GM12878 (cell line): ENCODE results near the gene COX6B1. TPM values are rescaled to one million over a fixed set of nuclear protein-coding genes. Genes with fewer than 3 reads are reported as not detected.
A peak's percentile ranks its signal among the peaks of the same experiment; 100 is the strongest.

Experiments used
- ATAC-seq: fragments of 200-7000 bp; cut with Tn5 transposase; 3 replicates; pipeline ENCODE4 v1.9.1; 2020; ENCODE audit warnings: mild to moderate bottlenecking, moderate library complexity
- BruUV-seq: library from RNA; stranded (reverse); fragments of 400-500 nt; replicated peaks from 2 replicates; lab custom pipeline; 2021; lab: Mats Ljungman, UMichigan
- CTCF ChIA-PET: fragments of 300-600 bp; sonication (Branson Sonifier 250); formaldehyde crosslinking; extraction: SDS; loops from one replicate; lab custom pipeline; 2021; ENCODE audit warnings: inconsistent platforms; lab: Yijun Ruan, JAX
- POLR2A ChIA-PET: fragments of 350-600 bp; formaldehyde crosslinking; extraction: SDS; loops from one replicate; lab custom pipeline; 2021; ENCODE audit warnings: inconsistent platforms; lab: Charles Lee
- RAD21 ChIA-PET: fragments of 300-600 bp; sonication (Branson Sonifier 250); formaldehyde crosslinking; loops from one replicate; lab custom pipeline; 2023; ENCODE audit warnings: antibody characterized with exemption; ENCODE audit not compliant: unreplicated experiment; lab: Charles Lee
- SMC1A ChIA-PET: fragments of 300-600 bp; sonication (Branson Sonifier 250); formaldehyde crosslinking; loops from one replicate; lab custom pipeline; 2023; ENCODE audit not compliant: unreplicated experiment, uncharacterized antibody; lab: Charles Lee
- DNase-seq: peaks from one replicate; pipeline ENCODE4 v3.0.0-alpha.2; 2011; ENCODE audit warnings: low read depth, low spot score
- FAIRE-seq: peaks from 3 replicates; lab custom pipeline; 2011; peaks lifted over from hg19 to GRCh38; lab: Jason Lieb, UNC
- H2AFZ ChIP-seq: 2 replicates; pipeline ENCODE4 v1.6.0; 2011; ENCODE audit warnings: low read depth, low read length, control low read depth; ENCODE audit not compliant: control insufficient read depth
- H3K27ac ChIP-seq: 2 replicates; pipeline ENCODE4 v1.5.1; 2011; ENCODE audit warnings: control low read depth; ENCODE audit not compliant: control insufficient read depth, insufficient read depth
- H3K27me3 ChIP-seq, 2 experiments: replicated peaks in 1 of 2; 2 replicates each; pipeline versions ENCODE4 v1.6.0 to v1.6.1; 2011; ENCODE audit warnings: low read length in 1 of 2; ENCODE audit not compliant: control insufficient read depth in 2 of 2, insufficient read depth in 2 of 2
- H3K36me3 ChIP-seq, 2 experiments: 2 replicates each; pipeline ENCODE4 v1.5.1; 2011; ENCODE audit warnings: low read length in 1 of 2; ENCODE audit not compliant: control insufficient read depth in 2 of 2, insufficient read depth in 2 of 2
- H3K4me1 ChIP-seq: 2 replicates; pipeline ENCODE4 v1.6.1; 2011; ENCODE audit warnings: mild to moderate bottlenecking, low read length, moderate library complexity, mixed read lengths; ENCODE audit not compliant: control insufficient read depth, insufficient read depth
- H3K4me2 ChIP-seq: 2 replicates; pipeline ENCODE4 v1.6.0; 2011; ENCODE audit warnings: control low read depth; ENCODE audit not compliant: control insufficient read depth, insufficient read depth
- H3K4me3 ChIP-seq: fragments of 200-600 bp; sonication (generic); 2 replicates; pipeline ENCODE4 v1.5.1; 2016
- H3K79me2 ChIP-seq: 2 replicates; pipeline ENCODE4 v1.6.0; 2011; ENCODE audit warnings: low read length; ENCODE audit not compliant: control insufficient read depth, insufficient read depth
- H3K9ac ChIP-seq: 2 replicates; pipeline ENCODE4 v1.8.0; 2011; ENCODE audit warnings: low read length, control low read depth, mixed read lengths; ENCODE audit not compliant: control insufficient read depth, insufficient read depth
- H3K9me3 ChIP-seq: replicated peaks from 3 replicates; pipeline ENCODE4 v1.5.1; 2011; ENCODE audit warnings: mild to moderate bottlenecking, low read length; ENCODE audit not compliant: control insufficient read depth, insufficient read depth
- H4K20me1 ChIP-seq: 2 replicates; pipeline ENCODE4 v1.6.0; 2011; ENCODE audit not compliant: control insufficient read depth, insufficient read depth
- ATF7 ChIP-seq: fragments of 450-650 bp; IDR thresholded peaks from 2 replicates; pipeline ENCODE4 v1.6.1; 2016; ENCODE audit warnings: low read depth, mild to moderate bottlenecking
- BHLHE40 ChIP-seq, 2 experiments: fragments of 450-650 bp in 1 of 2; IDR thresholded peaks; 2 replicates each; pipeline ENCODE4 v1.6.1; 2011 to 2017; ENCODE audit warnings: low read depth in 2 of 2, borderline replicate concordance in 1 of 2, improper control_type of control experiment in 1 of 2, low read length in 1 of 2, mild to moderate bottlenecking in 1 of 2
- CEBPB ChIP-seq, 2 experiments: fragments of 150-350 bp in 1 of 2; IDR thresholded peaks; 2 replicates each; pipeline ENCODE4 v1.6.1; 2012 to 2014; ENCODE audit warnings: low read depth in 2 of 2, low read length in 2 of 2, borderline replicate concordance in 1 of 2, inconsistent platforms in 1 of 2
- CREB1 ChIP-seq: IDR thresholded peaks from 2 replicates; pipeline ENCODE4 v1.6.1; 2012; ENCODE audit warnings: low read depth, mild to moderate bottlenecking, inconsistent platforms
- CREM ChIP-seq: IDR thresholded peaks from 2 replicates; pipeline ENCODE4 v1.6.1; 2014; ENCODE audit warnings: antibody characterized with exemption, low read depth
- HDAC6 ChIP-seq: fragments of 200-600 bp; sonication (generic); IDR thresholded peaks from one replicate; pipeline ENCODE4 v1.8.0; 2017; ENCODE audit warnings: antibody characterized with exemption; ENCODE audit not compliant: unreplicated experiment
- IKZF1 ChIP-seq: fragments of 450-650 bp; conservative IDR thresholded peaks from 2 replicates; pipeline ENCODE4 v1.6.1; 2017; ENCODE audit warnings: antibody characterized with exemption, mild to moderate bottlenecking
- IRF4 ChIP-seq: IDR thresholded peaks from 2 replicates; pipeline ENCODE4 v1.6.1; 2011; ENCODE audit warnings: low read depth, low read length
- JUNB ChIP-seq: IDR thresholded peaks from 2 replicates; pipeline ENCODE4 v1.6.1; 2016; ENCODE audit warnings: antibody characterized with exemption, mild to moderate bottlenecking
- KLF5 ChIP-seq: fragments of 450-650 bp; IDR thresholded peaks from 2 replicates; pipeline ENCODE4 v1.6.1; 2014; ENCODE audit warnings: mild to moderate bottlenecking; ENCODE audit not compliant: partially characterized antibody
- MEF2A ChIP-seq: IDR thresholded peaks from 2 replicates; pipeline ENCODE4 v1.6.1; 2011; ENCODE audit warnings: low read depth, mild to moderate bottlenecking, low read length, moderate library complexity; ENCODE audit not compliant: insufficient read depth
- MEF2B ChIP-seq: fragments of 450-650 bp; IDR thresholded peaks from 2 replicates; pipeline ENCODE4 v1.6.1; 2018; ENCODE audit warnings: mild to moderate bottlenecking, moderate library complexity; ENCODE audit not compliant: partially characterized antibody, poor library complexity, severe bottlenecking
- MXI1 ChIP-seq: fragments of 150-350 bp; IDR thresholded peaks from 2 replicates; pipeline ENCODE4 v1.6.1; 2011; ENCODE audit warnings: low read depth, mild to moderate bottlenecking, inconsistent platforms, low read length, improper control_type of control experiment
- NR2F1 ChIP-seq: fragments of 450-650 bp; conservative IDR thresholded peaks from 2 replicates; pipeline ENCODE4 v1.6.1; 2017; ENCODE audit warnings: mild to moderate bottlenecking
- RUNX3 ChIP-seq: IDR thresholded peaks from 2 replicates; pipeline ENCODE4 v1.6.1; 2012; ENCODE audit warnings: low read length, inconsistent platforms
- SMAD5 ChIP-seq: IDR thresholded peaks from 2 replicates; pipeline ENCODE4 v1.6.1; 2016; ENCODE audit warnings: antibody characterized with exemption, low read depth
- TCF12 ChIP-seq: IDR thresholded peaks from 2 replicates; pipeline ENCODE4 v1.6.1; 2011; ENCODE audit warnings: low read depth, mild to moderate bottlenecking, low read length
- ZZZ3 ChIP-seq: IDR thresholded peaks from 2 replicates; pipeline ENCODE4 v1.6.1; 2011; ENCODE audit warnings: low read depth; ENCODE audit not compliant: control insufficient read depth, insufficient read length
- WGBS: methylation state at CpG from one replicate; pipeline ENCODE4 v1.1.6; 2016; ENCODE audit warnings: low lambda C conversion rate; ENCODE audit not compliant: insufficient replicate concordance, insufficient coverage; ENCODE audit errors: missing lambda C conversion rate; 5-methylcytosine and 5-hydroxymethylcytosine counted together
- in situ Hi-C: fragments of 300-500 bp; cut with MboI; formaldehyde crosslinking; loops from 9 replicates; pipeline ENCODE4 v1.14.3; 2018; ENCODE audit warnings: mixed read lengths
- intact Hi-C: fragments of 100-400 bp; cut with micrococcal nuclease; formaldehyde crosslinking; loops from one replicate; pipeline ENCODE4 v1.14.2; 2022; ENCODE audit not compliant: unreplicated experiment
- polyA plus RNA-seq, 11 experiments: library from polyadenylated mRNA; depleted of rRNA in 4 of 11; unstranded in 6 of 11; stranded (reverse) in 5 of 11; fragments of >200 nt; fragmentation: Nextera tagmentation in 4 of 11; fragmentation: Illumina TruSeq in 1 of 11; extraction: Ambion mirVana in 4 of 11; extraction: Trizol in 1 of 11; gene quantifications; 1 replicate in 1 of 11; 2 replicates in 10 of 11; pipeline versions ENCODE4 v1.2.1 to v1.2.3, GENCODE V29; 2011 to 2016; ENCODE audit warnings: inconsistent platforms in 2 of 11, missing spikeins in 2 of 11, low read depth in 1 of 11
- total RNA-seq, 4 experiments: library from RNA; depleted of rRNA in 3 of 4; stranded (reverse); fragments of >200 nt in 3 of 4; fragmentation: Illumina TruSeq in 1 of 4; extraction: Trizol in 1 of 4; gene quantifications; 2 replicates each; pipeline versions ENCODE4 v1.2.1 to v1.2.3, GENCODE V29; 2013 to 2021
- TF ChIP-seq, protein P1 (sequence below): fragments of 450-650 bp; IDR thresholded peaks from 2 replicates; pipeline ENCODE4 v1.6.1; 2014; ENCODE audit warnings: mild to moderate bottlenecking
- TF ChIP-seq, protein P2 (sequence below): fragments of 450-650 bp; IDR thresholded peaks from 2 replicates; pipeline ENCODE4 v1.6.1; 2016; ENCODE audit warnings: mild to moderate bottlenecking
- TF ChIP-seq, protein P3 (sequence below): fragments of 450-650 bp; IDR thresholded peaks from 2 replicates; pipeline ENCODE4 v1.6.1; 2017; ENCODE audit warnings: borderline replicate concordance

The COX6B1 gene
- total and polyA plus RNA-seq, 10 of the 15 experiments (the other 5 are each of a cell fraction or from before 2014, with no cell fraction given), result 500 to 1,700 (median 862) TPM

DNA sequence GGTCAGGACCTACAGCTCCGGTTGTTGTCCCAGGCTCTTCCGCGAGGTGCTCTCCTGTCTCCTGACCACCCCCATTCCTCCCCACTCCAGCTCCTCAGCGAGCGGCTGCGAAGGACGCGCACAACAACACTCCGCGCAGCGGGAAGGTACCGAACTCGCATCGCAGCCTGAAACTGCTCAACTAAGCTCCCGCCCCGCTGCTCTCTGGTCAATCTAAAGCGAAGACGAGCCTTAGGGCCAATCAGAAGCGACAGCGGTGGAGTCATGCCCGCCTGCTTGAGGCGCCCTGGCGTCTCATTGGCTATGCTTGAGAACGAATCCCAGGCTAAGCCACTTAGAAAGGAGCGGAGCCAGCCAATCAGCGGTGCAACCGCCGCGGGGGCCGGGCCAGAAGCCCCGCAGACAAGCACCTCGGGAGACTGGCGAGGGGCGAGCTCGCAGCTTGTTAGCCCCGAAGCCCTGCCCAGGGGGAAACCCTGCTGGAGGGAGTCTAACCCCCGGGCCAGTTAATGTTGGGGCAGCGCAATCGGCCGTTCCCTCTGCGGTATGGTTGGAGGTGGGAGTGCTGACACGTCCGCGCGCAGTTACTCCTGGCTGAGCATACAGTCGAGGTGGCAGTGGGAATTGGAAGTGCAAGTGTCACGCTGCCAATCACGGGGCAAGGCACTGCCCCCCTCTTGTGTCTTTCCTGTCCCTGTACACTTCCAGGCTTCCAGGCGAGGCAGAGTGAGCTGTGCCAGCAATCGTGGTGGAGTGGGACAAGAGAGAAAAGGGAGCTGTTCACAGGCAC lies 54.3 kb downstream of the COX6B1 start:
- BruUV-seq, result no TSS peak
- no peaks in the 10 kb centered on the region for H3K27me3 ChIP-seq
- ATAC-seq (peak; percentile 98), FAIRE-seq (peak; percentile 99), DNase-seq (peak; percentile 96)
- RAD21 ChIA-PET, result interaction anchor here (0.6 to 11.0 kb wide), 9 partner anchors 8 to 312 kb away, joined by 3 to 430 read pairs (median 6); partner anchors contain the start of genes ALKBH6 and LIN37
- H4K20me1 ChIP-seq, result no peaks in the 10 kb centered on the region
- SMC1A ChIA-PET, result interaction anchor here (1.2 to 12.3 kb wide), 5 partner anchors 8 to 201 kb away, joined by 3 to 375 read pairs (median 4); partner anchors contain the start of gene LIN37
- intact Hi-C loops, result loop anchor here (1.0 kb wide), 1 partner anchor 9 kb away; no protein-coding TSS in a partner anchor
- in situ Hi-C loops, result no loop called here
- CTCF ChIA-PET, result interaction anchor here (0.8 to 4.5 kb wide), 8 partner anchors 8 to 229 kb away, joined by 3 to 77 read pairs (median 8); partner anchors contain the start of genes PSENEN and U2AF1L4
- peak overlapping the region; percentile 82 for H3K4me2 ChIP-seq
- peak overlapping the region; percentile 94 for H2AFZ ChIP-seq
- WGBS, result 1% methylated on average over 50 of the region's 50 CpGs
- peaks cover 2% of the 10 kb centered on the region; the same call in 1 of the 2 replicates for H3K79me2 ChIP-seq
- H3K4me3 ChIP-seq, result peak overlapping the region; percentile 80
- no peaks in the 10 kb centered on the region for H3K9me3 ChIP-seq
- H3K9ac ChIP-seq, result peak overlapping the region; percentile 80
- H3K36me3 ChIP-seq, result no peaks in the 10 kb centered on the region
- POLR2A ChIA-PET, result interaction anchor here (0.6 to 11.9 kb wide), 17 partner anchors 8 to 1668 kb away, joined by 3 to 516 read pairs (median 5); partner anchors contain the start of genes ALKBH6, COX6B1, IGFLR1 and LIN37
- peaks cover 8% of the 10 kb centered on the region for H3K4me1 ChIP-seq
- peak overlapping the region; percentile 90 for H3K27ac ChIP-seq
- TF ChIP-seq CREB1, result peak; percentile 76
- TF ChIP-seq JUNB, result no peak
- peak; percentile 80 for TF ChIP-seq IKZF1
- TF ChIP-seq, protein P1, sequence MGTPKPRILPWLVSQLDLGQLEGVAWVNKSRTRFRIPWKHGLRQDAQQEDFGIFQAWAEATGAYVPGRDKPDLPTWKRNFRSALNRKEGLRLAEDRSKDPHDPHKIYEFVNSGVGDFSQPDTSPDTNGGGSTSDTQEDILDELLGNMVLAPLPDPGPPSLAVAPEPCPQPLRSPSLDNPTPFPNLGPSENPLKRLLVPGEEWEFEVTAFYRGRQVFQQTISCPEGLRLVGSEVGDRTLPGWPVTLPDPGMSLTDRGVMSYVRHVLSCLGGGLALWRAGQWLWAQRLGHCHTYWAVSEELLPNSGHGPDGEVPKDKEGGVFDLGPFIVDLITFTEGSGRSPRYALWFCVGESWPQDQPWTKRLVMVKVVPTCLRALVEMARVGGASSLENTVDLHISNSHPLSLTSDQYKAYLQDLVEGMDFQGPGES, result peak; percentile 99
- peak; percentile 33 for TF ChIP-seq ATF7
- TF ChIP-seq, protein P2, sequence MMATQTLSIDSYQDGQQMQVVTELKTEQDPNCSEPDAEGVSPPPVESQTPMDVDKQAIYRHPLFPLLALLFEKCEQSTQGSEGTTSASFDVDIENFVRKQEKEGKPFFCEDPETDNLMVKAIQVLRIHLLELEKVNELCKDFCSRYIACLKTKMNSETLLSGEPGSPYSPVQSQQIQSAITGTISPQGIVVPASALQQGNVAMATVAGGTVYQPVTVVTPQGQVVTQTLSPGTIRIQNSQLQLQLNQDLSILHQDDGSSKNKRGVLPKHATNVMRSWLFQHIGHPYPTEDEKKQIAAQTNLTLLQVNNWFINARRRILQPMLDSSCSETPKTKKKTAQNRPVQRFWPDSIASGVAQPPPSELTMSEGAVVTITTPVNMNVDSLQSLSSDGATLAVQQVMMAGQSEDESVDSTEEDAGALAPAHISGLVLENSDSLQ, result peak; percentile 100
- peak; percentile 77 for TF ChIP-seq KLF5
- no peak for TF ChIP-seq TCF12
- TF ChIP-seq MEF2B, result peak; percentile 26
- no peak for TF ChIP-seq ZZZ3
- TF ChIP-seq CREM, result peak; percentile 50; the same call in 1 of the 2 replicates
- peak; percentile 42; the same call in 1 of the 2 replicates for TF ChIP-seq NR2F1
- TF ChIP-seq MEF2A, result no peak
- no peak for TF ChIP-seq CEBPB (IDR thresholded peaks at IDR 0.05; ENCODE audit: borderline replicate concordance in 1 of 2, low read depth in 2 of 2, low read length in 2 of 2)
- peak in 1 of 2 experiments; percentile 51; a peak in 1 of 4 replicates for TF ChIP-seq BHLHE40 (IDR thresholded peaks at IDR 0.05; ENCODE audit: borderline replicate concordance in 1 of 2, low read depth in 2 of 2, low read length in 1 of 2)
- 0 out of 2 replicates have a peak, but pooled peaks have one; percentile 14 for TF ChIP-seq IRF4
- TF ChIP-seq HDAC6, result no peak
- TF ChIP-seq RUNX3, result peak; percentile 53
- TF ChIP-seq SMAD5, result peak; percentile 42; the same call in 1 of the 2 replicates
- TF ChIP-seq, protein P3, sequence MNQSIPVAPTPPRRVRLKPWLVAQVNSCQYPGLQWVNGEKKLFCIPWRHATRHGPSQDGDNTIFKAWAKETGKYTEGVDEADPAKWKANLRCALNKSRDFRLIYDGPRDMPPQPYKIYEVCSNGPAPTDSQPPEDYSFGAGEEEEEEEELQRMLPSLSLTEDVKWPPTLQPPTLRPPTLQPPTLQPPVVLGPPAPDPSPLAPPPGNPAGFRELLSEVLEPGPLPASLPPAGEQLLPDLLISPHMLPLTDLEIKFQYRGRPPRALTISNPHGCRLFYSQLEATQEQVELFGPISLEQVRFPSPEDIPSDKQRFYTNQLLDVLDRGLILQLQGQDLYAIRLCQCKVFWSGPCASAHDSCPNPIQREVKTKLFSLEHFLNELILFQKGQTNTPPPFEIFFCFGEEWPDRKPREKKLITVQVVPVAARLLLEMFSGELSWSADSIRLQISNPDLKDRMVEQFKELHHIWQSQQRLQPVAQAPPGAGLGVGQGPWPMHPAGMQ, result no peak
- TF ChIP-seq MXI1, result no peak
